HFF-Myc (cell line): ENCODE measurements around the gene ARHGEF37.

Experiments used
- DNase-seq: peaks from one replicate; pipeline ENCODE4 v3.0.0-alpha.2; 2011; ENCODE audit warnings: low read depth; ENCODE audit errors: extremely low read depth
- H3K4me3 ChIP-seq: replicated peaks from 2 replicates; pipeline ENCODE4 v1.5.1; 2011; ENCODE audit warnings: low read depth, mild to moderate bottlenecking, control low read depth, low read length
- TF ChIP-seq, protein P1 (sequence below): IDR thresholded peaks from 2 replicates; pipeline ENCODE4 v1.5.1; 2012; ENCODE audit warnings: mild to moderate bottlenecking, low read depth, low read length, control low read depth; ENCODE audit errors: missing control alignments

The ARHGEF37 gene

DNA sequence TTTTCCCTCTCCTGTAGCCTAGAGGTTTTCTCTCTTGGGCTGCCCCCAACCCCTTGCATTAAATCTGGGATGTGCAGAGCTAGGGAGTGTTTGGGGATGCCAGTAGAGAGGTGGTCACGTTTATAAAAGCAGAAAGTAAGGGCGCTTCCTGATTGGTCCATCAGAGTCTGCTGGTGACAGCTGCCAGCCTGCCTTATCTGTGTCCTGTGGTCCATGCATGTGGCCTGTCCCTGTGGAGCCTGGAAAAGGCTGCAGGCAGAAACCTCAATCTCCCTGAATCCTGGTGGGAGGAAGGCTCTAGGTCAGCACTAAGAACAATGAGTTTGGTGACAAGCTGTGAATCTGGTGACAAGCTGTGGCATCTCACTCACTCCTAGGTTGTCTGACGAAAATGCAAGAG, 42.2 kb downstream of the ARHGEF37 start:
- DNase-seq: no peak
- TF ChIP-seq, protein P1, sequence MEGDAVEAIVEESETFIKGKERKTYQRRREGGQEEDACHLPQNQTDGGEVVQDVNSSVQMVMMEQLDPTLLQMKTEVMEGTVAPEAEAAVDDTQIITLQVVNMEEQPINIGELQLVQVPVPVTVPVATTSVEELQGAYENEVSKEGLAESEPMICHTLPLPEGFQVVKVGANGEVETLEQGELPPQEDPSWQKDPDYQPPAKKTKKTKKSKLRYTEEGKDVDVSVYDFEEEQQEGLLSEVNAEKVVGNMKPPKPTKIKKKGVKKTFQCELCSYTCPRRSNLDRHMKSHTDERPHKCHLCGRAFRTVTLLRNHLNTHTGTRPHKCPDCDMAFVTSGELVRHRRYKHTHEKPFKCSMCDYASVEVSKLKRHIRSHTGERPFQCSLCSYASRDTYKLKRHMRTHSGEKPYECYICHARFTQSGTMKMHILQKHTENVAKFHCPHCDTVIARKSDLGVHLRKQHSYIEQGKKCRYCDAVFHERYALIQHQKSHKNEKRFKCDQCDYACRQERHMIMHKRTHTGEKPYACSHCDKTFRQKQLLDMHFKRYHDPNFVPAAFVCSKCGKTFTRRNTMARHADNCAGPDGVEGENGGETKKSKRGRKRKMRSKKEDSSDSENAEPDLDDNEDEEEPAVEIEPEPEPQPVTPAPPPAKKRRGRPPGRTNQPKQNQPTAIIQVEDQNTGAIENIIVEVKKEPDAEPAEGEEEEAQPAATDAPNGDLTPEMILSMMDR: no peak
- H3K4me3 ChIP-seq: no peak overlapping the region

- TF ChIP-seq, protein P1: no peak
- no peak overlapping the region for H3K4me3 ChIP-seq
- DNase-seq: no peak
Measured at GRCh38 chr5:149627070-149627469, 45.8 kb downstream of the ARHGEF37 start.

GRCh38 chr5:149628221-149628620, 46.9 kb downstream of the ARHGEF37 start:
- H3K4me3 ChIP-seq: no peak overlapping the region
- TF ChIP-seq, protein P1: no peak
- no peak for DNase-seq

GRCh38 chr5:149628846-149629388, 47.6 kb downstream of the ARHGEF37 start:
- no peak for DNase-seq
- TF ChIP-seq, protein P1: no peak
- H3K4me3 ChIP-seq: no peak overlapping the region

DNA sequence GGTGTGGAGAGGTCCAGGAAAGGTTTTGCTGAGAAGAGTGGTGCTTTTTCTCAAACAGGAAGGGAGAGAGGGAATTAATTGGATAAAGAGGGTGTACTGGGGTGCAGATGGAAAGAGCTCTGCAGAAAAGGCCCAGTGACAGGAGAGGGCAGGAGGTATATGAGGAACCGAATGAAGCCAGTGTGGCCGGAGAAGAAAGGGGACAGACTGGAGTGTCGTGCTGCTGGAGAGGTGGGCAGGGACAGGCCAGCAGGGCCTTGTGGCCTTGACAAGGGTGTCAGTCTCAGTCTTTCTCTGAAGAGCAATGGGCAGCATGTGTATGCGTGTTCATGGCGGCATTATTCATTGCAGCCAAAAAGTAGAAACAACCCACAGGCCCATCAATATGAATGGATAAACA, 48.1 kb downstream of the ARHGEF37 start:
- DNase-seq: no peak
- no peak overlapping the region for H3K4me3 ChIP-seq
- TF ChIP-seq, protein P1: no peak

GRCh38 chr5:149630337-149630736, 49.0 kb downstream of the ARHGEF37 start:
- TF ChIP-seq, protein P1: no peak
- no peak for DNase-seq
- H3K4me3 ChIP-seq: no peak overlapping the region

GRCh38 chr5:149631506-149631905, 50.2 kb downstream of the ARHGEF37 start:
- H3K4me3 ChIP-seq: no peak overlapping the region
- TF ChIP-seq, protein P1: no peak
- no peak for DNase-seq
